ENCODE data around the gene PRR22. TPM values are rescaled to one million over a fixed set of nuclear protein-coding genes. Genes with fewer than 3 reads are reported as not detected.

Gene PRR22
- total RNA-seq, 2 donors from 2014 or later, result 1.4 to 5.7 TPM

GRCh38 chr19:5773276-5773675 is 11.3 kb downstream of the PRR22 start:
- Histone ChIP-seq H3K9me3 (no peaks in the 10 kb centered on the region), H3K4me3 (no peak overlapping the region), H3K27me3 (no peaks in the 10 kb centered on the region), H3K4me1 (no peaks in the 10 kb centered on the region), H3K27ac (no peak overlapping the region), H3K9ac (ENCODE audit: low read depth in 2 of 2, low read length in 2 of 2) (no peak overlapping the region), H3K36me3 (no peaks in the 10 kb centered on the region)
- no peak for DNase-seq
- intact Hi-C loops (cut with DNase I), result no loop called here
- no peak for TF ChIP-seq CTCF (IDR thresholded peaks at IDR 0.05)

GRCh38 chr19:5772416-5772815 is 12.1 kb downstream of the PRR22 start:
- H3K27me3 ChIP-seq, result no peaks in the 10 kb centered on the region
- H3K9me3 ChIP-seq, result no peaks in the 10 kb centered on the region
- no peaks in the 10 kb centered on the region for H3K4me1 ChIP-seq
- H3K27ac ChIP-seq, result no peak overlapping the region
- no peaks in the 10 kb centered on the region for H3K36me3 ChIP-seq
- no peak for TF ChIP-seq CTCF (IDR thresholded peaks at IDR 0.05)
- no peak overlapping the region for H3K4me3 ChIP-seq
- intact Hi-C loops (cut with DNase I), result no loop called here
- H3K9ac ChIP-seq (ENCODE audit: low read depth in 2 of 2, low read length in 2 of 2), result no peak overlapping the region
- DNase-seq, result no peak

- H3K27ac ChIP-seq, result no peak overlapping the region
- H3K4me1 ChIP-seq, result no peaks in the 10 kb centered on the region
- no peak overlapping the region for H3K9ac ChIP-seq (ENCODE audit: low read depth in 2 of 2, low read length in 2 of 2)
- no peaks in the 10 kb centered on the region for H3K9me3 ChIP-seq
- intact Hi-C loops (cut with DNase I), result no loop called here
- no peaks in the 10 kb centered on the region for H3K36me3 ChIP-seq
- TF ChIP-seq CTCF (IDR thresholded peaks at IDR 0.05), result no peak
- H3K27me3 ChIP-seq, result no peaks in the 10 kb centered on the region
- no peak for DNase-seq
- no peak overlapping the region for H3K4me3 ChIP-seq
Measured at GRCh38 chr19:5767949-5768348, 16.6 kb downstream of the PRR22 start.

GRCh38 chr19:5765220-5765619 is 19.3 kb downstream of the PRR22 start:
- Histone ChIP-seq H3K9me3 (no peaks in the 10 kb centered on the region), H3K9ac (ENCODE audit: low read depth in 2 of 2, low read length in 2 of 2) (no peak overlapping the region), H3K4me3 (no peak overlapping the region), H3K27ac (no peak overlapping the region), H3K36me3 (no peaks in the 10 kb centered on the region), H3K27me3 (no peaks in the 10 kb centered on the region), H3K4me1 (no peaks in the 10 kb centered on the region)
- DNase-seq, result no peak
- intact Hi-C loops (cut with DNase I), result no loop called here
- no peak for TF ChIP-seq CTCF (IDR thresholded peaks at IDR 0.05)

- TF ChIP-seq CTCF (IDR thresholded peaks at IDR 0.05), result no peak
- no peaks in the 10 kb centered on the region for H3K36me3 ChIP-seq
- no peak overlapping the region for H3K27ac ChIP-seq
- intact Hi-C loops (cut with DNase I), result no loop called here
- DNase-seq, result no peak
- H3K4me3 ChIP-seq, result no peak overlapping the region
- H3K27me3 ChIP-seq, result no peaks in the 10 kb centered on the region
- no peaks in the 10 kb centered on the region for H3K4me1 ChIP-seq
- H3K9me3 ChIP-seq, result no peaks in the 10 kb centered on the region
- no peak overlapping the region for H3K9ac ChIP-seq (ENCODE audit: low read depth in 2 of 2, low read length in 2 of 2)
Measured at GRCh38 chr19:5762608-5763217, 21.8 kb downstream of the PRR22 start.
